ENCODE data around the gene SLC9A9. TPM values are rescaled to one million over a fixed set of nuclear protein-coding genes. Genes with fewer than 3 reads are reported as not detected.

The SLC9A9 gene
- total and polyA plus RNA-seq, 9 of the 15 experiments (the other 6 are each of a cell fraction or from before 2014, with no cell fraction given), result 0.03 to 0.13 TPM; not detected in 7

GRCh38 chr3:143536817-143537535, 311.3 kb downstream of the SLC9A9 start:
- H3K27ac ChIP-seq (ENCODE audit: extremely low read depth, low read depth, low read length), result no peak overlapping the region
- no peaks in the 10 kb centered on the region for H3K4me1 ChIP-seq (replicated peaks in 1 of 2; ENCODE audit: control insufficient read depth in 2 of 2, insufficient read depth in 2 of 2, low read length in 2 of 2)
- H3K4me3 ChIP-seq, result no peak overlapping the region
- DNase-seq (ENCODE audit: extremely low read depth in 1 of 4, low spot score in 3 of 4) (no peak), ATAC-seq (no peak), FAIRE-seq (no peak)
- ChIA-PET POLR2A (no interaction called here), CTCF (ENCODE audit: low intra/inter-chr PET ratio) (no interaction called here)
- no peak overlapping the region for H3K4me2 ChIP-seq (ENCODE audit: insufficient read depth, low read length)
- no peaks in the 10 kb centered on the region for H4K20me1 ChIP-seq (replicated peaks; ENCODE audit: control insufficient read depth, insufficient read depth, low read length)
- no peak overlapping the region for H2AFZ ChIP-seq (ENCODE audit: low read depth, low read length)
- no peaks in the 10 kb centered on the region for H3K9me1 ChIP-seq (ENCODE audit: control insufficient read depth, insufficient read depth, low read length)
- no peaks in the 10 kb centered on the region for H3K36me3 ChIP-seq (ENCODE audit: control insufficient read depth, insufficient read depth, low read length)
- BruUV-seq (replicated peaks), result no TSS peak
- no peaks in the 10 kb centered on the region for H3K27me3 ChIP-seq (ENCODE audit: control insufficient read depth in 2 of 2, insufficient read depth in 2 of 2, low read length in 2 of 2)
- no peaks in the 10 kb centered on the region for H3K79me2 ChIP-seq (ENCODE audit: control insufficient read depth, insufficient read depth, low read length)
- intact Hi-C loops (cut with micrococcal nuclease), result no loop called here
- no peaks in the 10 kb centered on the region for H3K9me3 ChIP-seq (replicated peaks; ENCODE audit: control insufficient read depth, insufficient read depth, low read depth, low read length)
- 0% methylated on average over 3 of the region's 3 CpGs for whole genome bisulfite sequencing (ENCODE audit: insufficient coverage, low coverage, missing lambda C conversion rate)
- no peak overlapping the region for H3K9ac ChIP-seq (ENCODE audit: insufficient read depth in 1 of 2, low read depth in 2 of 2, low read length in 2 of 2)
- in situ Hi-C loops (cut with MboI), result no loop called here
- no peak for TF ChIP-seq NR1H2 (CRISPR knock-in tag; IDR thresholded peaks at IDR 0.05)
- no peak for TF ChIP-seq ZNF184 (CRISPR knock-in tag; IDR thresholded peaks at IDR 0.05)
- no peak for TF ChIP-seq ZNF766 (CRISPR knock-in tag; conservative IDR thresholded peaks at IDR 0.05)
- no peak for TF ChIP-seq CBFA2T3 (IDR thresholded peaks at IDR 0.05)
- no peak for TF ChIP-seq HDGF (IDR thresholded peaks at IDR 0.05)
- TF ChIP-seq HOMEZ (CRISPR knock-in tag; IDR thresholded peaks at IDR 0.05), result no peak
- TF ChIP-seq SPI1 (IDR thresholded peaks at IDR 0.05; ENCODE audit: borderline replicate concordance, low read depth, low read length), result no peak
- TF ChIP-seq RHOXF2B (CRISPR knock-in tag; conservative IDR thresholded peaks at IDR 0.05), result no peak
- TF ChIP-seq TFAP4 (CRISPR knock-in tag; IDR thresholded peaks at IDR 0.05; ENCODE audit: borderline replicate concordance), result no peak
- TF ChIP-seq RBFOX2 (IDR thresholded peaks at IDR 0.05; ENCODE audit: low read depth, low read length), result no peak
- TF ChIP-seq AFF1 (IDR thresholded peaks at IDR 0.05; ENCODE audit: low read depth in 1 of 2, partially characterized antibody in 2 of 2), result no peak
